GM12878 (cell line): Measurements from ENCODE around the gene ETS1. TPM values are rescaled to one million over a fixed set of nuclear protein-coding genes. Genes with fewer than 3 reads are reported as not detected.

Experiments used
- ATAC-seq: fragments of 200-7000 bp; cut with Tn5 transposase; 3 replicates; pipeline ENCODE4 v1.9.1; 2020; ENCODE audit warnings: mild to moderate bottlenecking, moderate library complexity
- BruUV-seq: library from RNA; stranded (reverse); fragments of 400-500 nt; replicated peaks from 2 replicates; lab custom pipeline; 2021; lab: Mats Ljungman, UMichigan
- CTCF ChIA-PET: fragments of 300-600 bp; sonication (Branson Sonifier 250); formaldehyde crosslinking; extraction: SDS; loops from one replicate; lab custom pipeline; 2021; ENCODE audit warnings: inconsistent platforms; lab: Yijun Ruan, JAX
- POLR2A ChIA-PET: fragments of 350-600 bp; formaldehyde crosslinking; extraction: SDS; loops from one replicate; lab custom pipeline; 2021; ENCODE audit warnings: inconsistent platforms; lab: Charles Lee
- RAD21 ChIA-PET: fragments of 300-600 bp; sonication (Branson Sonifier 250); formaldehyde crosslinking; loops from one replicate; lab custom pipeline; 2023; ENCODE audit warnings: antibody characterized with exemption; ENCODE audit not compliant: unreplicated experiment; lab: Charles Lee
- SMC1A ChIA-PET: fragments of 300-600 bp; sonication (Branson Sonifier 250); formaldehyde crosslinking; loops from one replicate; lab custom pipeline; 2023; ENCODE audit not compliant: unreplicated experiment, uncharacterized antibody; lab: Charles Lee
- DNase-seq: peaks from one replicate; pipeline ENCODE4 v3.0.0-alpha.2; 2011; ENCODE audit warnings: low read depth, low spot score
- FAIRE-seq: peaks from 3 replicates; lab custom pipeline; 2011; peaks lifted over from hg19 to GRCh38; lab: Jason Lieb, UNC
- H2AFZ ChIP-seq: 2 replicates; pipeline ENCODE4 v1.6.0; 2011; ENCODE audit warnings: low read depth, low read length, control low read depth; ENCODE audit not compliant: control insufficient read depth
- H3K27ac ChIP-seq: 2 replicates; pipeline ENCODE4 v1.5.1; 2011; ENCODE audit warnings: control low read depth; ENCODE audit not compliant: control insufficient read depth, insufficient read depth
- H3K27me3 ChIP-seq, 2 experiments: replicated peaks in 1 of 2; 2 replicates each; pipeline versions ENCODE4 v1.6.0 to v1.6.1; 2011; ENCODE audit warnings: low read length in 1 of 2; ENCODE audit not compliant: control insufficient read depth in 2 of 2, insufficient read depth in 2 of 2
- H3K36me3 ChIP-seq, 2 experiments: 2 replicates each; pipeline ENCODE4 v1.5.1; 2011; ENCODE audit warnings: low read length in 1 of 2; ENCODE audit not compliant: control insufficient read depth in 2 of 2, insufficient read depth in 2 of 2
- H3K4me1 ChIP-seq: 2 replicates; pipeline ENCODE4 v1.6.1; 2011; ENCODE audit warnings: mild to moderate bottlenecking, low read length, moderate library complexity, mixed read lengths; ENCODE audit not compliant: control insufficient read depth, insufficient read depth
- H3K4me2 ChIP-seq: 2 replicates; pipeline ENCODE4 v1.6.0; 2011; ENCODE audit warnings: control low read depth; ENCODE audit not compliant: control insufficient read depth, insufficient read depth
- H3K4me3 ChIP-seq: fragments of 200-600 bp; sonication (generic); 2 replicates; pipeline ENCODE4 v1.5.1; 2016
- H3K79me2 ChIP-seq: 2 replicates; pipeline ENCODE4 v1.6.0; 2011; ENCODE audit warnings: low read length; ENCODE audit not compliant: control insufficient read depth, insufficient read depth
- H3K9ac ChIP-seq: 2 replicates; pipeline ENCODE4 v1.8.0; 2011; ENCODE audit warnings: low read length, control low read depth, mixed read lengths; ENCODE audit not compliant: control insufficient read depth, insufficient read depth
- H3K9me3 ChIP-seq: replicated peaks from 3 replicates; pipeline ENCODE4 v1.5.1; 2011; ENCODE audit warnings: mild to moderate bottlenecking, low read length; ENCODE audit not compliant: control insufficient read depth, insufficient read depth
- H4K20me1 ChIP-seq: 2 replicates; pipeline ENCODE4 v1.6.0; 2011; ENCODE audit not compliant: control insufficient read depth, insufficient read depth
- IKZF2 ChIP-seq, 2 experiments: fragments of 450-650 bp; IDR thresholded peaks; 2 replicates each; pipeline ENCODE4 v1.6.1; 2017; ENCODE audit warnings: mild to moderate bottlenecking in 2 of 2, moderate library complexity in 2 of 2
- JUND ChIP-seq: IDR thresholded peaks from 2 replicates; pipeline ENCODE4 v1.6.1; 2012; ENCODE audit warnings: low read depth, mild to moderate bottlenecking, low read length, improper control_type of control experiment, moderate library complexity
- NR2C1 ChIP-seq: fragments of 450-650 bp; IDR thresholded peaks from 2 replicates; pipeline ENCODE4 v1.6.1; 2017; ENCODE audit warnings: antibody characterized with exemption, mild to moderate bottlenecking, moderate library complexity
- SPI1 ChIP-seq: IDR thresholded peaks from 2 replicates; pipeline ENCODE4 v1.6.1; 2011; ENCODE audit warnings: low read depth, mild to moderate bottlenecking, low read length, moderate library complexity, borderline replicate concordance; ENCODE audit not compliant: insufficient read depth
- STAT1 ChIP-seq: fragments of 450-650 bp; conservative IDR thresholded peaks from 2 replicates; pipeline ENCODE4 v1.6.1; 2014; ENCODE audit warnings: antibody characterized with exemption, mild to moderate bottlenecking
- TCF12 ChIP-seq: IDR thresholded peaks from 2 replicates; pipeline ENCODE4 v1.6.1; 2011; ENCODE audit warnings: low read depth, mild to moderate bottlenecking, low read length
- WGBS: methylation state at CpG from one replicate; pipeline ENCODE4 v1.1.6; 2016; ENCODE audit warnings: low lambda C conversion rate; ENCODE audit not compliant: insufficient replicate concordance, insufficient coverage; ENCODE audit errors: missing lambda C conversion rate; 5-methylcytosine and 5-hydroxymethylcytosine counted together
- in situ Hi-C: fragments of 300-500 bp; cut with MboI; formaldehyde crosslinking; loops from 9 replicates; pipeline ENCODE4 v1.14.3; 2018; ENCODE audit warnings: mixed read lengths
- intact Hi-C: fragments of 100-400 bp; cut with micrococcal nuclease; formaldehyde crosslinking; loops from one replicate; pipeline ENCODE4 v1.14.2; 2022; ENCODE audit not compliant: unreplicated experiment
- polyA plus RNA-seq, 11 experiments: library from polyadenylated mRNA; depleted of rRNA in 4 of 11; unstranded in 6 of 11; stranded (reverse) in 5 of 11; fragments of >200 nt; fragmentation: Nextera tagmentation in 4 of 11; fragmentation: Illumina TruSeq in 1 of 11; extraction: Ambion mirVana in 4 of 11; extraction: Trizol in 1 of 11; gene quantifications; 1 replicate in 1 of 11; 2 replicates in 10 of 11; pipeline versions ENCODE4 v1.2.1 to v1.2.3, GENCODE V29; 2011 to 2016; ENCODE audit warnings: inconsistent platforms in 2 of 11, missing spikeins in 2 of 11, low read depth in 1 of 11
- total RNA-seq, 4 experiments: library from RNA; depleted of rRNA in 3 of 4; stranded (reverse); fragments of >200 nt in 3 of 4; fragmentation: Illumina TruSeq in 1 of 4; extraction: Trizol in 1 of 4; gene quantifications; 2 replicates each; pipeline versions ENCODE4 v1.2.1 to v1.2.3, GENCODE V29; 2013 to 2021
- TF ChIP-seq, protein P1 (sequence below): fragments of 450-650 bp; IDR thresholded peaks from 2 replicates; pipeline ENCODE4 v1.6.1; 2017; ENCODE audit warnings: mild to moderate bottlenecking
- TF ChIP-seq, protein P2 (sequence below): fragments of 450-650 bp; IDR thresholded peaks from 2 replicates; pipeline ENCODE4 v1.6.1; 2017; ENCODE audit warnings: borderline replicate concordance
- TF ChIP-seq, protein P3 (sequence below): IDR thresholded peaks from 2 replicates; pipeline ENCODE4 v1.6.1; 2011; ENCODE audit warnings: borderline replicate concordance, low read depth, mild to moderate bottlenecking, moderate library complexity, low read length; ENCODE audit not compliant: insufficient read depth, poor library complexity, severe bottlenecking
- TF ChIP-seq, protein P4 (sequence below): fragments of 450-650 bp; formaldehyde crosslinking; IDR thresholded peaks from 2 replicates; pipeline ENCODE4 v1.4.0; 2022; ENCODE audit warnings: mild to moderate bottlenecking, moderate library complexity

The ETS1 gene
- total and polyA plus RNA-seq, 10 of the 15 experiments (the other 5 are each of a cell fraction or from before 2014, with no cell fraction given), result 12.5 to 112 (median 55.5) TPM

DNA sequence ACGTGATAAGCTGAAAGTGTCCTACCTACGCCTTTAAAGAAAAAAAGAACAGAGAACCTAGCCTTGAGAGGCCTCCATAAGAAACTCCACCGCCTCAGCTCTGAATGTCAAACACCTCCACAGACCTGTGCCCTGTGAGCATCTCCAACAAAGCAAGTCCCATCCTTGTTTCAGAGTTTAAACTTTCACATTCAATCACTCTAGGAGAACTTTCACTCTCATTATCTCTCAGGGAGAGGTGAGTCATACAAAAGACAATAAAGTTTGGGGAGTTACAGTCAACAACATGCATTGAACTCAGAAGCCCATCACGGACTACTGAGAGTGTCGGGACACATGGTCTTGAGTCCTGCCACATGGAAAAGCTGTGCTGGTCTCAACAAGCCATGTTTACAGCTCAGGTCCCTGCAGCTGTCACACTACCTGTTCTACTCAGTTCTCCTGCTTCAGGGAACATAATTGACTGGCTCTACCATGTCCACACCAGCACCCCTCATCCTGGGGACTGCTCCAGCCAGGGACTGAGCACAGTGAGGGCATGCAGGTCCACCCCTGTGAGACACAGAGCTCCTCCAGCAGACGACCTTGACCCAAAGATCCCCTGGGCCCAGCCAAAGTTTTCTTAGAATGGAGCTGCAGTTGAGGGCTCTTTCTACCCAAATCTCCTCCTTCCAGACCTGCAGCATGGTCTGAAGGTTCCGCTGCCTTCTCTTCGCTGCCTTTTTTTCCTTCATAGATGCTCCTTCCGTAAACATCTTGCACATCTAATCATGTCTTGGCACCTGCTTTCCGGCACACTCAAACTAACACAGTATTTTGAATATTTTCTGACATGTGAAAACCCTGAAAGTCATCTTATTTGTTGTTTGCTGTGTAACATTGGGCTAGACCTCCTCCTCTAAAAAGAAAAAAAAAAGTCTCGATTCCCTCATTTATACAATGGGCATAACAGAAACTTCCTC lies 114.9 kb downstream of the ETS1 start (continued):
- TF ChIP-seq, protein P1, sequence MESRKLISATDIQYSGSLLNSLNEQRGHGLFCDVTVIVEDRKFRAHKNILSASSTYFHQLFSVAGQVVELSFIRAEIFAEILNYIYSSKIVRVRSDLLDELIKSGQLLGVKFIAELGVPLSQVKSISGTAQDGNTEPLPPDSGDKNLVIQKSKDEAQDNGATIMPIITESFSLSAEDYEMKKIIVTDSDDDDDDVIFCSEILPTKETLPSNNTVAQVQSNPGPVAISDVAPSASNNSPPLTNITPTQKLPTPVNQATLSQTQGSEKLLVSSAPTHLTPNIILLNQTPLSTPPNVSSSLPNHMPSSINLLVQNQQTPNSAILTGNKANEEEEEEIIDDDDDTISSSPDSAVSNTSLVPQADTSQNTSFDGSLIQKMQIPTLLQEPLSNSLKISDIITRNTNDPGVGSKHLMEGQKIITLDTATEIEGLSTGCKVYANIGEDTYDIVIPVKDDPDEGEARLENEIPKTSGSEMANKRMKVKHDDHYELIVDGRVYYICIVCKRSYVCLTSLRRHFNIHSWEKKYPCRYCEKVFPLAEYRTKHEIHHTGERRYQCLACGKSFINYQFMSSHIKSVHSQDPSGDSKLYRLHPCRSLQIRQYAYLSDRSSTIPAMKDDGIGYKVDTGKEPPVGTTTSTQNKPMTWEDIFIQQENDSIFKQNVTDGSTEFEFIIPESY, result no peak
- TF ChIP-seq IKZF2 (IDR thresholded peaks at IDR 0.05) (peak; percentile 97 to 99), TCF12 (peak; percentile 44; the same call in 1 of the 2 replicates)

DNA sequence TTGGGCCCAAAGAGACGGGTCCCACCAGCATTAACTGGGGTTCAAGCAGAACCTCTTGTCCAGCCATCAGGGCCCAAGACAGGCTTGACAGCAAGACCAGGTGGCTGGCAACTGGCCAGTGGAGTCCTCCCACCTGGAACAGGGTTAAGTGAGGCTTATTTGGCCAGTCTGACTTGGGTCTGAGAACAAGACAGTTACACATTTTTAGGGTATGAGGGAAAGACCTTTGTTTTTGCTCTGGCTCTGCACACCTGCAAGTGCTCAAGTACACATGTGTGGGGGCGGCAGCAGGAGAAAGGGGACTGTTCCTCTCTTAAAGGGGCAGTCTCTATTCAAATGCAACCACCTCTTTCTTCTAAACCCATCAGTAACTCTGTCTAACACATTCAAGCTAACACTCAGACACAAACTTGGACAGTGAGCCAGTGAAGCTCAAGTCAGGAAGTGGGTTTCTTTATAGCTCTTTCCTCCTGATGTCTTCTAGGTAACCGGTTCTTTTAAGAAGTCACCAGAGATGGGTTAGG lies 116.2 kb downstream of the ETS1 start:
- peak overlapping the region; percentile 91 for H3K27ac ChIP-seq
- H3K4me3 ChIP-seq, result peak overlapping the region; percentile 41
- POLR2A ChIA-PET, result interaction anchor here (0.7 to 4.4 kb wide), 13 partner anchors 13 to 248 kb away, joined by 3 to 37 read pairs (median 4); no protein-coding TSS in a partner anchor
- FAIRE-seq, result peak; percentile 81
- H3K27me3 ChIP-seq, result no peaks in the 10 kb centered on the region
- H3K4me2 ChIP-seq, result peak overlapping the region; percentile 95
- H3K79me2 ChIP-seq, result peaks cover 68% of the 10 kb centered on the region
- in situ Hi-C loops, result loop anchor here (5.0 to 25.0 kb wide), 2 partner anchors 81 to 184 kb away; no protein-coding TSS in a partner anchor
- peak overlapping the region; percentile 69 for H3K9ac ChIP-seq
- ATAC-seq, result peak; percentile 58
- H3K9me3 ChIP-seq, result no peaks in the 10 kb centered on the region
- 18% methylated on average over 3 of the region's 3 CpGs for WGBS
- SMC1A ChIA-PET, result interaction anchor here (0.6 to 10.6 kb wide), 30 partner anchors 9 to 255 kb away, joined by 3 to 154 read pairs (median 6); no protein-coding TSS in a partner anchor
- RAD21 ChIA-PET, result interaction anchor here (0.7 to 11.1 kb wide), 18 partner anchors 12 to 360 kb away, joined by 3 to 144 read pairs (median 10); no protein-coding TSS in a partner anchor
- H3K36me3 ChIP-seq, result peaks cover 21 to 32% of the 10 kb centered on the region in 2 experiments
- peaks cover 79% of the 10 kb centered on the region for H3K4me1 ChIP-seq
- peak; percentile 79 for DNase-seq
- no peaks in the 10 kb centered on the region for H4K20me1 ChIP-seq
- BruUV-seq, result no TSS peak
- CTCF ChIA-PET, result interaction anchor here (0.7 to 2.7 kb wide), 10 partner anchors 40 to 286 kb away, joined by 3 to 14 read pairs (median 4); no protein-coding TSS in a partner anchor
- intact Hi-C loops, result loop anchor here (1.0 to 10.0 kb wide), 4 partner anchors 154 to 296 kb away; no protein-coding TSS in a partner anchor
- no peak overlapping the region for H2AFZ ChIP-seq
- TF ChIP-seq, protein P2, sequence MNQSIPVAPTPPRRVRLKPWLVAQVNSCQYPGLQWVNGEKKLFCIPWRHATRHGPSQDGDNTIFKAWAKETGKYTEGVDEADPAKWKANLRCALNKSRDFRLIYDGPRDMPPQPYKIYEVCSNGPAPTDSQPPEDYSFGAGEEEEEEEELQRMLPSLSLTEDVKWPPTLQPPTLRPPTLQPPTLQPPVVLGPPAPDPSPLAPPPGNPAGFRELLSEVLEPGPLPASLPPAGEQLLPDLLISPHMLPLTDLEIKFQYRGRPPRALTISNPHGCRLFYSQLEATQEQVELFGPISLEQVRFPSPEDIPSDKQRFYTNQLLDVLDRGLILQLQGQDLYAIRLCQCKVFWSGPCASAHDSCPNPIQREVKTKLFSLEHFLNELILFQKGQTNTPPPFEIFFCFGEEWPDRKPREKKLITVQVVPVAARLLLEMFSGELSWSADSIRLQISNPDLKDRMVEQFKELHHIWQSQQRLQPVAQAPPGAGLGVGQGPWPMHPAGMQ, result no peak
- TF ChIP-seq JUND (no peak), SPI1 (peak; percentile 57), NR2C1 (no peak), STAT1 (0 out of 2 replicates have a peak, but pooled peaks have one; percentile 54)
- TF ChIP-seq, protein P3, sequence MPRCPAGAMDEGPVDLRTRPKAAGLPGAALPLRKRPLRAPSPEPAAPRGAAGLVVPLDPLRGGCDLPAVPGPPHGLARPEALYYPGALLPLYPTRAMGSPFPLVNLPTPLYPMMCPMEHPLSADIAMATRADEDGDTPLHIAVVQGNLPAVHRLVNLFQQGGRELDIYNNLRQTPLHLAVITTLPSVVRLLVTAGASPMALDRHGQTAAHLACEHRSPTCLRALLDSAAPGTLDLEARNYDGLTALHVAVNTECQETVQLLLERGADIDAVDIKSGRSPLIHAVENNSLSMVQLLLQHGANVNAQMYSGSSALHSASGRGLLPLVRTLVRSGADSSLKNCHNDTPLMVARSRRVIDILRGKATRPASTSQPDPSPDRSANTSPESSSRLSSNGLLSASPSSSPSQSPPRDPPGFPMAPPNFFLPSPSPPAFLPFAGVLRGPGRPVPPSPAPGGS, result no peak
- TF ChIP-seq, protein P4, sequence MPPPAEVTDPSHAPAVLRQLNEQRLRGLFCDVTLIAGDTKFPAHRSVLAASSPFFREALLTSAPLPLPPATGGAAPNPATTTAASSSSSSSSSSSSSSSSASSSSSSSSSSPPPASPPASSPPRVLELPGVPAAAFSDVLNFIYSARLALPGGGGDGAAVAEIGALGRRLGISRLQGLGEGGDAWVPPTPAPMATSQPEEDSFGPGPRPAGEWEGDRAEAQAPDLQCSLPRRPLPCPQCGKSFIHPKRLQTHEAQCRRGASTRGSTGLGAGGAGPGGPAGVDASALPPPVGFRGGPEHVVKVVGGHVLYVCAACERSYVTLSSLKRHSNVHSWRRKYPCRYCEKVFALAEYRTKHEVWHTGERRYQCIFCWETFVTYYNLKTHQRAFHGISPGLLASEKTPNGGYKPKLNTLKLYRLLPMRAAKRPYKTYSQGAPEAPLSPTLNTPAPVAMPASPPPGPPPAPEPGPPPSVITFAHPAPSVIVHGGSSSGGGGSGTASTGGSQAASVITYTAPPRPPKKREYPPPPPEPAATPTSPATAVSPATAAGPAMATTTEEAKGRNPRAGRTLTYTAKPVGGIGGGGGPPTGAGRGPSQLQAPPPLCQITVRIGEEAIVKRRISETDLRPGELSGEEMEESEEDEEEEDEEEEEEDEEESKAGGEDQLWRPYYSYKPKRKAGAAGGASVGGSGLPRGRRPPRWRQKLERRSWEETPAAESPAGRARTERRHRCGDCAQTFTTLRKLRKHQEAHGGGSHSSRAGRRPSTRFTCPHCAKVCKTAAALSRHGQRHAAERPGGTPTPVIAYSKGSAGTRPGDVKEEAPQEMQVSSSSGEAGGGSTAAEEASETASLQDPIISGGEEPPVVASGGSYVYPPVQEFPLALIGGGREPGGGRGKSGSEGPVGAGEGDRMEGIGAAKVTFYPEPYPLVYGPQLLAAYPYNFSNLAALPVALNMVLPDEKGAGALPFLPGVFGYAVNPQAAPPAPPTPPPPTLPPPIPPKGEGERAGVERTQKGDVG (CRISPR knock-in tag), result no peak
